HL-60 (cell line): Measurements from ENCODE around the gene RERG.

Experiments used
- GABPA ChIP-seq: IDR thresholded peaks from 2 replicates; pipeline ENCODE4 v1.6.1; 2012; ENCODE audit warnings: low read depth
- SPI1 ChIP-seq: IDR thresholded peaks from 2 replicates; pipeline ENCODE4 v1.6.1; 2012; ENCODE audit warnings: low read depth, mild to moderate bottlenecking, borderline replicate concordance
- TF ChIP-seq, protein P1 (sequence below): IDR thresholded peaks from one replicate; pipeline ENCODE4 v1.5.1; 2011; ENCODE audit warnings: low read length, control low read depth, inconsistent platforms; ENCODE audit not compliant: insufficient read depth

DNA sequence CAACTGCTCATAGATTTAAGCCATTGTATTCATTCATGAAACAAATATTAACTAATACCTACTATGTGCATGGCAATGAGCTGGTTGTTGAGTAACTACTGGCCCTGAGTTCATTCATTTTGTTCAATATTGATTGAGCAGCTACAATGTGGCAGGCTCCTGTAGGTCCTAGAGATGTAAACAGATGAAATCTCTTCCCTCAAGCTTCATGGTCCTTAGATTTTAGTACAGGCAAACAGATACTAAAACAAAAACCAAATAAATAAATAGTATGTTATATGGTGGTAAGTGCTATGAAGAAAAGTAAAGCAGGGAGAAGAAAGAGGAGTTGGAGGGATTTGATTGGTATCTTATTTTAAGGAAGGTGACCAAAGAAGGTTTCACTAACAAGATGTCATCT, 77.8 kb downstream of the RERG start:
- TF ChIP-seq, protein P1, sequence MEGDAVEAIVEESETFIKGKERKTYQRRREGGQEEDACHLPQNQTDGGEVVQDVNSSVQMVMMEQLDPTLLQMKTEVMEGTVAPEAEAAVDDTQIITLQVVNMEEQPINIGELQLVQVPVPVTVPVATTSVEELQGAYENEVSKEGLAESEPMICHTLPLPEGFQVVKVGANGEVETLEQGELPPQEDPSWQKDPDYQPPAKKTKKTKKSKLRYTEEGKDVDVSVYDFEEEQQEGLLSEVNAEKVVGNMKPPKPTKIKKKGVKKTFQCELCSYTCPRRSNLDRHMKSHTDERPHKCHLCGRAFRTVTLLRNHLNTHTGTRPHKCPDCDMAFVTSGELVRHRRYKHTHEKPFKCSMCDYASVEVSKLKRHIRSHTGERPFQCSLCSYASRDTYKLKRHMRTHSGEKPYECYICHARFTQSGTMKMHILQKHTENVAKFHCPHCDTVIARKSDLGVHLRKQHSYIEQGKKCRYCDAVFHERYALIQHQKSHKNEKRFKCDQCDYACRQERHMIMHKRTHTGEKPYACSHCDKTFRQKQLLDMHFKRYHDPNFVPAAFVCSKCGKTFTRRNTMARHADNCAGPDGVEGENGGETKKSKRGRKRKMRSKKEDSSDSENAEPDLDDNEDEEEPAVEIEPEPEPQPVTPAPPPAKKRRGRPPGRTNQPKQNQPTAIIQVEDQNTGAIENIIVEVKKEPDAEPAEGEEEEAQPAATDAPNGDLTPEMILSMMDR, result no peak
- no peak for TF ChIP-seq GABPA
- no peak for TF ChIP-seq SPI1
